AG10803 (cell line): ENCODE measurements around the gene LY6G6D.

ENCODE experiments used
- DNase-seq: peaks from one replicate; pipeline ENCODE4 v3.0.0; 2010; ENCODE audit warnings: low read depth
- H3K4me3 ChIP-seq: 2 replicates; pipeline ENCODE4 v1.5.1; 2011; ENCODE audit warnings: mild to moderate bottlenecking, low read length, control low read depth
- CTCF ChIP-seq: conservative IDR thresholded peaks from 2 replicates; pipeline ENCODE4 v1.5.1; 2011; ENCODE audit warnings: mild to moderate bottlenecking, low read length, control low read depth, inconsistent platforms

Gene LY6G6D

GRCh38 chr6:31737315-31737990 lies 22.3 kb downstream of the LY6G6D start:
- H3K4me3 ChIP-seq: peak overlapping the region; percentile 24
- no peak for TF ChIP-seq CTCF
- no peak for DNase-seq

- peak; percentile 80 for DNase-seq
- TF ChIP-seq CTCF: peak; percentile 32
- H3K4me3 ChIP-seq: peak overlapping the region; percentile 24
Measured at GRCh38 chr6:31737991-31738979, 23.1 kb downstream of the LY6G6D start.

- DNase-seq: peak; percentile 99
- peak within 1 kb of the TSS; percentile 91 for H3K4me3 ChIP-seq
- TF ChIP-seq CTCF: no peak
Measured at GRCh38 chr6:31739639-31740396, 24.7 kb downstream of the LY6G6D start, which contains the start of gene MSH5. Gene MSH5 (plus strand): TSS chr6:31740005. CDS start chr6:31740467, 462 bp downstream.

- no peak for DNase-seq
- no peak for TF ChIP-seq CTCF
- peak overlapping the region; percentile 91 for H3K4me3 ChIP-seq
Measured at GRCh38 chr6:31740397-31741223, 25.5 kb downstream of the LY6G6D start.

GRCh38 chr6:31741815-31742214 lies 26.7 kb downstream of the LY6G6D start:
- TF ChIP-seq CTCF: no peak
- H3K4me3 ChIP-seq: no peak overlapping the region
- no peak for DNase-seq

GRCh38 chr6:31742894-31743293 lies 27.7 kb downstream of the LY6G6D start:
- H3K4me3 ChIP-seq: no peak overlapping the region
- no peak for DNase-seq
- TF ChIP-seq CTCF: no peak
